ENCODE results near the gene LZTS2.

Gene LZTS2

GRCh38 chr10:100999742-101000126 is at the start of gene LZTS2:
Gene LZTS2 (plus strand): TSS chr10:100999808. CDS start chr10:101002539, 2,731 bp downstream.
- ATAC-seq (replicated peaks): peak in 1 of 2 donors; percentile 10
- DNase-seq: no peak
- peak within 1 kb of the TSS; percentile 90 for H3K27ac Mint-ChIP-seq
- peaks cover 10 to 12% of the 10 kb centered on the region in 2 donors for H3K36me3 Mint-ChIP-seq
- no peaks in the 10 kb centered on the region for H3K9me3 Mint-ChIP-seq
- peak within 1 kb of the TSS; percentile 84 for H3K4me3 Mint-ChIP-seq
- peaks cover 26 to 34% of the 10 kb centered on the region in 2 donors for H3K4me1 Mint-ChIP-seq
- no peaks in the 10 kb centered on the region for H3K27me3 Mint-ChIP-seq

GRCh38 chr10:100960251-100960650 is 39.4 kb upstream of the LZTS2 start:
- Mint-ChIP-seq H3K4me3 (no peak overlapping the region), H3K27me3 (no peaks in the 10 kb centered on the region), H3K36me3 (peaks cover 15 to 39% of the 10 kb centered on the region in 2 donors), H3K9me3 (no peaks in the 10 kb centered on the region), H3K4me1 (no peaks in the 10 kb centered on the region), H3K27ac (no peak overlapping the region)
- ATAC-seq (replicated peaks) (no peak), DNase-seq (no peak)

- DNase-seq: no peak
- peaks cover 0 to under 1% of the 10 kb centered on the region in 2 donors for H3K4me1 Mint-ChIP-seq
- H3K4me3 Mint-ChIP-seq: no peak overlapping the region
- H3K27me3 Mint-ChIP-seq: peaks cover 0 to under 1% of the 10 kb centered on the region in 2 donors
- no peaks in the 10 kb centered on the region for H3K9me3 Mint-ChIP-seq
- ATAC-seq (replicated peaks): no peak
- no peak overlapping the region for H3K27ac Mint-ChIP-seq
- H3K36me3 Mint-ChIP-seq: peaks cover 21 to 46% of the 10 kb centered on the region in 2 donors
Measured at GRCh38 chr10:100962351-100963080, 37.1 kb upstream of the LZTS2 start.

GRCh38 chr10:100963826-100964225 is 35.8 kb upstream of the LZTS2 start:
- no peak overlapping the region for H3K27ac Mint-ChIP-seq
- H3K4me3 Mint-ChIP-seq: no peak overlapping the region
- ATAC-seq (replicated peaks): no peak
- DNase-seq: no peak
- peaks cover 23 to 45% of the 10 kb centered on the region in 2 donors for H3K36me3 Mint-ChIP-seq
- peaks cover 5 to 14% of the 10 kb centered on the region in 2 donors for H3K4me1 Mint-ChIP-seq
- H3K9me3 Mint-ChIP-seq: no peaks in the 10 kb centered on the region
- peaks cover 0 to 14% of the 10 kb centered on the region in 2 donors for H3K27me3 Mint-ChIP-seq

- peaks cover 19 to 32% of the 10 kb centered on the region in 2 donors for H3K36me3 Mint-ChIP-seq
- ATAC-seq (replicated peaks) (no peak), DNase-seq (no peak)
- H3K27ac Mint-ChIP-seq: no peak overlapping the region
- H3K4me3 Mint-ChIP-seq: no peak overlapping the region
- peaks cover 0 to 17% of the 10 kb centered on the region in 2 donors for H3K27me3 Mint-ChIP-seq
- peaks cover 8 to 22% of the 10 kb centered on the region in 2 donors for H3K4me1 Mint-ChIP-seq
- H3K9me3 Mint-ChIP-seq: no peaks in the 10 kb centered on the region
Measured at GRCh38 chr10:100965820-100966219, 33.8 kb upstream of the LZTS2 start.

- H3K4me3 Mint-ChIP-seq: no peak overlapping the region
- peaks cover 8 to 22% of the 10 kb centered on the region in 2 donors for H3K4me1 Mint-ChIP-seq
- ATAC-seq (replicated peaks) (no peak), DNase-seq (no peak)
- peaks cover 0 to 17% of the 10 kb centered on the region in 2 donors for H3K27me3 Mint-ChIP-seq
- H3K9me3 Mint-ChIP-seq: no peaks in the 10 kb centered on the region
- H3K36me3 Mint-ChIP-seq: peaks cover 17 to 27% of the 10 kb centered on the region in 2 donors
- no peak overlapping the region for H3K27ac Mint-ChIP-seq
Measured at GRCh38 chr10:100966887-100967286, 32.7 kb upstream of the LZTS2 start.

GRCh38 chr10:100967332-100967731 is 32.3 kb upstream of the LZTS2 start:
- H3K36me3 Mint-ChIP-seq: peaks cover 17 to 25% of the 10 kb centered on the region in 2 donors
- no peaks in the 10 kb centered on the region for H3K9me3 Mint-ChIP-seq
- no peak for DNase-seq

GRCh38 chr10:100968062-100968736 is 31.4 kb upstream of the LZTS2 start:
- peaks cover 0 to 17% of the 10 kb centered on the region in 2 donors for H3K27me3 Mint-ChIP-seq
- no peak overlapping the region for H3K27ac Mint-ChIP-seq
- peaks cover 17 to 18% of the 10 kb centered on the region in 2 donors for H3K36me3 Mint-ChIP-seq
- ATAC-seq (replicated peaks): no peak
- peak overlapping the region; percentile 78 to 79 for H3K4me3 Mint-ChIP-seq
- no peaks in the 10 kb centered on the region for H3K9me3 Mint-ChIP-seq
- DNase-seq: no peak
- peaks cover 8 to 22% of the 10 kb centered on the region in 2 donors for H3K4me1 Mint-ChIP-seq

More at GRCh38 chr10:100967332-100967731, 32.3 kb upstream of the LZTS2 start:
- no peak overlapping the region for H3K4me3 Mint-ChIP-seq
- peaks cover 8 to 22% of the 10 kb centered on the region in 2 donors for H3K4me1 Mint-ChIP-seq
- no peak overlapping the region for H3K27ac Mint-ChIP-seq
- H3K27me3 Mint-ChIP-seq: peaks cover 0 to 17% of the 10 kb centered on the region in 2 donors
- no peak for ATAC-seq (replicated peaks)

GRCh38 chr10:100968863-100969186 is 30.8 kb upstream of the LZTS2 start:
- Mint-ChIP-seq H3K4me1 (peaks cover 8 to 22% of the 10 kb centered on the region in 2 donors), H3K27me3 (peaks cover 0 to 17% of the 10 kb centered on the region in 2 donors), H3K27ac (peak overlapping the region; percentile 47), H3K9me3 (no peaks in the 10 kb centered on the region), H3K4me3 (peak overlapping the region; percentile 78 to 79), H3K36me3 (peaks cover 17 to 18% of the 10 kb centered on the region in 2 donors)
- DNase-seq: no peak
- no peak for ATAC-seq (replicated peaks)

- Mint-ChIP-seq H3K27ac (peak within 1 kb of the TSS; percentile 47), H3K4me3 (peak within 1 kb of the TSS; percentile 78 to 79), H3K9me3 (no peaks in the 10 kb centered on the region), H3K27me3 (peaks cover 0 to 17% of the 10 kb centered on the region in 2 donors), H3K4me1 (peaks cover 8 to 22% of the 10 kb centered on the region in 2 donors), H3K36me3 (peaks cover 17 to 18% of the 10 kb centered on the region in 2 donors)
- peak; percentile 23 for DNase-seq
- ATAC-seq (replicated peaks): peak; percentile 93
Measured at GRCh38 chr10:100969187-100970075, 30.2 kb upstream of the LZTS2 start, which contains the start of gene SEMA4G. Gene SEMA4G (plus strand): TSS chr10:100969504. CDS start chr10:100972913, 3,409 bp downstream.

GRCh38 chr10:100970076-100970913 is 29.3 kb upstream of the LZTS2 start:
- Mint-ChIP-seq H3K4me3 (peak overlapping the region; percentile 55 to 79), H3K9me3 (no peaks in the 10 kb centered on the region), H3K27ac (no peak overlapping the region), H3K36me3 (peaks cover 14 to 15% of the 10 kb centered on the region in 2 donors), H3K27me3 (peaks cover 0 to 17% of the 10 kb centered on the region in 2 donors), H3K4me1 (peaks cover 8 to 22% of the 10 kb centered on the region in 2 donors)
- no peak for DNase-seq
- ATAC-seq (replicated peaks): no peak

- Mint-ChIP-seq H3K9me3 (no peaks in the 10 kb centered on the region), H3K4me3 (no peak overlapping the region), H3K27ac (no peak overlapping the region), H3K36me3 (peaks cover 6 to 9% of the 10 kb centered on the region in 2 donors), H3K27me3 (peaks cover 0 to 17% of the 10 kb centered on the region in 2 donors), H3K4me1 (peaks cover 8 to 22% of the 10 kb centered on the region in 2 donors)
- no peak for ATAC-seq (replicated peaks)
- DNase-seq: no peak
Measured at GRCh38 chr10:100970914-100971811, 28.4 kb upstream of the LZTS2 start.

Measured in stimulated activated naive B cell treated with anti-CD40 and anti-IgM and Interleukin-4, amounts not matched to agents 10 μg/mL and 1 μg/mL and 100 μg/mL, for 72 hours (primary cell).